Immature natural killer cell (primary cell): ENCODE measurements around the gene NAA10. TPM values are rescaled to one million over a fixed set of nuclear protein-coding genes. Genes with fewer than 3 reads are reported as not detected.

Source experiments
- DNase-seq, 3 donors: peaks; one replicate each; pipeline ENCODE4 v3.0.0; 2022; ENCODE audit warnings: mixed read lengths in 1 of 3
- H3K27ac Mint-ChIP-seq, 6 donors: one replicate each; pipeline ENCODE4 v1.8.0; 2020; ENCODE audit warnings: mixed read lengths in 6 of 6, mild to moderate bottlenecking in 5 of 6, inconsistent platforms in 4 of 6, moderate library complexity in 3 of 6
- H3K27me3 Mint-ChIP-seq, 3 donors: one replicate each; pipeline ENCODE4 v1.8.0; 2020 to 2021; ENCODE audit warnings: low read depth in 3 of 3, mild to moderate bottlenecking in 3 of 3, mixed read lengths in 3 of 3, moderate library complexity in 3 of 3, inconsistent platforms in 1 of 3
- H3K36me3 Mint-ChIP-seq, 3 donors: one replicate each; pipeline ENCODE4 v1.8.0; 2020; ENCODE audit warnings: mixed read lengths in 3 of 3, inconsistent platforms in 2 of 3, mild to moderate bottlenecking in 2 of 3
- H3K4me1 Mint-ChIP-seq, 2 donors: one replicate each; pipeline ENCODE4 v1.8.0; 2020; ENCODE audit warnings: inconsistent platforms in 2 of 2, mild to moderate bottlenecking in 2 of 2, mixed read lengths in 2 of 2, moderate library complexity in 1 of 2
- H3K4me3 Mint-ChIP-seq, 5 donors: one replicate each; pipeline ENCODE4 v1.8.0; 2020; ENCODE audit warnings: mild to moderate bottlenecking in 5 of 5, mixed read lengths in 5 of 5, inconsistent platforms in 3 of 5, moderate library complexity in 3 of 5
- H3K9me3 Mint-ChIP-seq, 6 donors: one replicate each; pipeline ENCODE4 v1.8.0; 2020; ENCODE audit warnings: mild to moderate bottlenecking in 6 of 6, mixed read lengths in 6 of 6, inconsistent platforms in 4 of 6, moderate library complexity in 3 of 6
- polyA plus RNA-seq, 3 donors: library from polyadenylated mRNA; unstranded; fragments of 300-500 nt; fragmentation: Illumina TruSeq; gene quantifications; one replicate each; pipeline ENCODE4 v1.2.3, GENCODE V29; 2021

The NAA10 gene
- polyA plus RNA-seq, 3 donors from 2014 or later: 70.6 to 126 (median 104) TPM

- DNase-seq: peak; percentile 91 to 94 (median 92)
- H3K4me1 Mint-ChIP-seq: peaks cover 52 to 66% of the 10 kb centered on the region in 2 donors
- peak overlapping the region; percentile 98 to 100 (median 100) for H3K27ac Mint-ChIP-seq
- H3K9me3 Mint-ChIP-seq: peaks cover 0 to 2% (median 0%) of the 10 kb centered on the region in 6 donors
- peaks cover 15 to 24% (median 21%) of the 10 kb centered on the region in 3 donors for H3K27me3 Mint-ChIP-seq
- H3K36me3 Mint-ChIP-seq: no peaks in the 10 kb centered on the region
- peak overlapping the region; percentile 98 to 100 (median 100) for H3K4me3 Mint-ChIP-seq
These were observed 36.2 kb upstream of the NAA10 start for GRCh38 chrX:153971124-153971449.

DNA sequence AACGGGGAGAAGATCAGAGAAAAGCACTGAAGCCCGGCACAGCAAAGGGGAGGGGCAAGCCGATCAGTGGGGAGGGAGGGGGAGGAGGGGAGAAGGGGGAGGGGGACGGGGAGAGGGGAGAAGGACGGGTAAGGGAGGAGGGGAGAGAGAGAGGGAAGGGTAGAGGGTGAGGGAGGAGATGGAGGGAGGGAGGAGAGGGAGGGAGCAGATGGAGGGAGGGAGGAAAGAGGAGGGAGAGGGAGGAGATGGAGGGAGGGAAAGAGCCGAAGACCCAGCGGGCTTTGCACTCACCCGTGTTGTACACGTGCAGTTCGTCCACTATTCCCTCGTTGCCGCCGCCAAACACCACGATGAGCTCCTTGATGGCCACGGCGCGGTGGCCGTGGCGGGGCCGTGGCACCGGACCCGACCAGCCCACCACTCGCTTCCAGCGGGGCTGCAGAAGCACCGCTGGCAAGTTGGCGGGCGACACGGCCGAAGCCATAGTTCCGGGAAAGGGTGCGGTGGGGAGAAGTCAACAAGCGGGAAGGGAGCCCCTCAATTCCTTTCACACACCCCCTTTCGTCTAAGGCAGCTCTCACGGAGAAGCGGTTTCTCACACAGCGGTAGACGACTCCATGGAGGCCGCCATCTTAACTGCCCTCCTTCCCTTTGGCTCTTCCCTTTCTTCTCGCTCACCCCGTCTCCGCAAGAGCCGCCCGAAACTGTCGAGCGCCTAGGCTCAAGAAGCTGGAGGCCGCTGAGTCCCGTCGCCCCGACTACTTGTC is 35.7 kb upstream of the NAA10 start:
- peak overlapping the region; percentile 98 to 100 (median 100) for H3K4me3 Mint-ChIP-seq
- H3K27me3 Mint-ChIP-seq: peaks cover 15 to 26% (median 21%) of the 10 kb centered on the region in 3 donors
- H3K36me3 Mint-ChIP-seq: no peaks in the 10 kb centered on the region
- H3K9me3 Mint-ChIP-seq: peaks cover 0 to 2% (median 0%) of the 10 kb centered on the region in 6 donors
- peak overlapping the region; percentile 98 to 100 (median 100) for H3K27ac Mint-ChIP-seq
- H3K4me1 Mint-ChIP-seq: peaks cover 57 to 66% of the 10 kb centered on the region in 2 donors
- DNase-seq: no peak

DNA sequence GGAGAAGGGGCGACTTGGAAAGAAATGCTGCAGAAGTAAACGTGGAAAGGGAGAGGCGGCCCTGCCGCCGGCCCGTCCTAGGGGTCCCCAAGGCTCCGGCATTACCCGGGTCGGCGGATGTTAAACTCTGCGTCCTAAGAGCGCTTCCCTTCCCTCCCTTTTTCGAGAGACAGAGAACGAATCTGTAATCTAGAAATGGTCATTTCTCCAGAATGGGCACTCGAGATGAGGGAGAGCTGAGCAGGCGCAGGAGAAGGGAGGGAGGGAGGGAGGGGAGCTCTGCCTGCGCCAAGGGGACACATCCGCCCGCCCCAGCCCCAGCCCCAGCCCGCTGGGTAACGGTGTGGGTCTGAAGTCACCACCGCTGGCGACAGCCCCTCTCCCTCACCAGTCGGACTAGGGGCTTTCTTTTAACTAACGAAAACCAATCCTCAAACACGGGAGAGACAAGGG is 35.1 kb upstream of the NAA10 start:
- Mint-ChIP-seq H3K27ac (peak overlapping the region; percentile 93 to 100 (median 98)), H3K4me1 (peaks cover 62 to 71% of the 10 kb centered on the region in 2 donors)
- DNase-seq: no peak

GRCh38 chrX:153969125-153969903 is 34.5 kb upstream of the NAA10 start:
- Mint-ChIP-seq H3K27me3 (peaks cover 15 to 26% (median 21%) of the 10 kb centered on the region in 3 donors), H3K4me3 (peak overlapping the region; percentile 82 to 100 (median 98)), H3K36me3 (no peaks in the 10 kb centered on the region), H3K9me3 (no peaks in the 10 kb centered on the region), H3K27ac (peak overlapping the region; percentile 93 to 100 (median 95)), H3K4me1 (peaks cover 58 to 71% of the 10 kb centered on the region in 2 donors)
- no peak for DNase-seq

More for the DNA sequence above, 35.1 kb upstream of the NAA10 start:
- Mint-ChIP-seq H3K36me3 (no peaks in the 10 kb centered on the region), H3K27me3 (peaks cover 15 to 26% (median 21%) of the 10 kb centered on the region in 3 donors), H3K9me3 (peaks cover 0 to 2% (median 0%) of the 10 kb centered on the region in 6 donors), H3K4me3 (peak overlapping the region; percentile 82 to 100 (median 98))

DNA sequence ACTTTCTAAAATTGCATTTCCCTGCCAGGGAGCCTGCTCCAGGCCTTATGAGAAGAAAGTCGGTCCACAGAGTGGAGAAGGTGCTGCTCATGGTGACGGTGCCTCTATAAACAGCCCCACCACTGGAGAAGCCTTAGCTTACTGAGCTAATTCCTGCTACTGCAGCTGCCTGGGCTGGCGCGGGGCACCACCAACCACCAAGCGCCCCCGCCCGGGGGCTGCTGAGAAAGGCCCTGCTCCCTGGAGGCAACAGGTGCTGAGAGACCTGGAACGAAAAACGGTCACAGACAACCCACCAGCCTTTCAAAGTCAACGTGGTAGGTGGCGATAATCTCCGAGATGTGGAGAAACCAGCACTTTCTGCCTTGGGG is 33.9 kb upstream of the NAA10 start:
- Mint-ChIP-seq H3K36me3 (no peaks in the 10 kb centered on the region), H3K27ac (peak overlapping the region; percentile 93 to 100 (median 96)), H3K27me3 (peaks cover 15 to 26% (median 21%) of the 10 kb centered on the region in 3 donors), H3K4me1 (peaks cover 53 to 68% of the 10 kb centered on the region in 2 donors), H3K4me3 (peak overlapping the region; percentile 82 to 100 (median 98)), H3K9me3 (no peaks in the 10 kb centered on the region)
- no peak for DNase-seq

DNA sequence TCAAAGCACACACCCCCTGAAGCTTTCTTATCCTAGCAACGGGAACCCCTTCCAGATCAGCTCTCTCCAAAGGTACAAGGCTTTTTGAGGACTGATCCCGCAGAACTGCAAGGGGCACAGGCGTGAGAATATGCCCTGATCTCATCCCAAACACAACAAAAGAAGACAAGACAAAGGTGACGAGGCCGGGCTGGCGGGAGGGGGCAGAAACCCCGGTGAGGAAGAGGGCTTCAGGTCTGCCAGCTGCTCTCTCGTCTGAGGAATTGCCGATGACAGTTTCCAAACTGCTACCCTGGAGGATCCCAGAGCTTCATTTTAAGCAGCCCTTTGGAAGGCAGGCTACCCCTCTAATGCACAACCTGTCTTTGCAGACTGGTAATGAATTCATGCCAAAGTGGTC is 33.4 kb upstream of the NAA10 start:
- no peaks in the 10 kb centered on the region for H3K9me3 Mint-ChIP-seq
- no peaks in the 10 kb centered on the region for H3K36me3 Mint-ChIP-seq

DNA sequence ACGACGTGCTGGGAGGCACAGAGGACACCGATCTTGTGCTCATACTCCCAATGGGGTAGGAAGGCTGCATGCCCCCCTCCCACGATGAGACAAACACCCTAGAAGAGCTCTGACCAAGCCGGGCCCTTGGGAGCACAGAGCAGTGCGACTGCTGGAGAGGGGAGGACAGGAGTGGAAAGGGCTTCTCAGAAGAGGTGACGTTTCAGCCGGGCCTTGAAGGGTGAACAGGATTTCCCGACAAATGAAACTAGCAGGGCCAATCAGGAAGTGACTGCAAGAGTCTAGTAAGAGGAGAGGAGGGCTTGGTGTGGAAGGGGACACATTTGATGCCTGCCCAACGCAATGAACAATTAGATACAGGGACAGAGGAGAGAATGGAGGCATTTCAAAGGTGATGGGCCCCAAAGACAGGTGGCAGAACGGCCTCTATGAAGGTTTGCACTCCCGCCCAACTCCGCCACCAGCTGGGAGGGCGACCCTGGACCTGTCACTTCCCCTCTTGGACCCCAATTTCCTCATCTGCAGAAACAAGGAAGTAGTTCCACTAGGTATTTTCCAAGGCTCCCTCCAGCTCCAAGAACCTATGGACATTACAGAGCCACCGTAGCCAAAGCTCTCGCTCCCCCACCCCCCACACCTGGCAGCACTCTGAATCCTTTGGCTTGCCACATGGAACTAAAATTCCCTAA is 32.8 kb upstream of the NAA10 start:
- DNase-seq: peak in 2 of 3 donors; percentile 39 to 49
- H3K27me3 Mint-ChIP-seq: peaks cover 15 to 18% (median 16%) of the 10 kb centered on the region in 3 donors
- peak overlapping the region; percentile 93 to 100 (median 96) for H3K27ac Mint-ChIP-seq
- H3K36me3 Mint-ChIP-seq: peaks cover 0 to 1% (median 0%) of the 10 kb centered on the region in 3 donors
- no peaks in the 10 kb centered on the region for H3K9me3 Mint-ChIP-seq
- peak overlapping the region; percentile 82 to 100 (median 98) for H3K4me3 Mint-ChIP-seq
- peaks cover 46 to 58% of the 10 kb centered on the region in 2 donors for H3K4me1 Mint-ChIP-seq

More for the DNA sequence above, 33.4 kb upstream of the NAA10 start:
- Mint-ChIP-seq H3K4me3 (peak overlapping the region; percentile 82 to 100 (median 98)), H3K27me3 (peaks cover 15 to 22% (median 21%) of the 10 kb centered on the region in 3 donors), H3K27ac (peak overlapping the region; percentile 93 to 100 (median 96)), H3K4me1 (peaks cover 50 to 63% of the 10 kb centered on the region in 2 donors)
- DNase-seq: no peak

- DNase-seq: no peak
- Mint-ChIP-seq H3K36me3 (peaks cover 0 to 4% (median 0%) of the 10 kb centered on the region in 3 donors), H3K27ac (peak overlapping the region; percentile 93 to 100 (median 96)), H3K9me3 (no peaks in the 10 kb centered on the region), H3K27me3 (peaks cover 13 to 14% (median 14%) of the 10 kb centered on the region in 3 donors), H3K4me3 (peak overlapping the region; percentile 82 to 100 (median 98)), H3K4me1 (peaks cover 46 to 58% of the 10 kb centered on the region in 2 donors)
These were observed 32.2 kb upstream of the NAA10 start for GRCh38 chrX:153966841-153967535.

- Mint-ChIP-seq H3K27ac (peak overlapping the region; percentile 93 to 100 (median 96)), H3K4me1 (peaks cover 46 to 58% of the 10 kb centered on the region in 2 donors), H3K9me3 (no peaks in the 10 kb centered on the region), H3K27me3 (peaks cover 9 to 10% (median 9%) of the 10 kb centered on the region in 3 donors), H3K4me3 (peak overlapping the region; percentile 44 to 100 (median 98)), H3K36me3 (peaks cover 0 to 8% (median 0%) of the 10 kb centered on the region in 3 donors)
- DNase-seq: no peak
These were observed 31.4 kb upstream of the NAA10 start for GRCh38 chrX:153966283-153966688.

- Mint-ChIP-seq H3K36me3 (peaks cover 0 to 16% (median 0%) of the 10 kb centered on the region in 3 donors), H3K27ac (peak overlapping the region in 5 of 6 donors; percentile 40 to 97 (median 68)), H3K4me1 (peaks cover 46 to 58% of the 10 kb centered on the region in 2 donors), H3K27me3 (peaks cover 2 to 5% (median 4%) of the 10 kb centered on the region in 3 donors), H3K4me3 (no peak overlapping the region), H3K9me3 (no peaks in the 10 kb centered on the region)
- no peak for DNase-seq
These were observed 30.6 kb upstream of the NAA10 start for GRCh38 chrX:153965406-153965805.

- no peak for DNase-seq
- Mint-ChIP-seq H3K4me3 (no peak overlapping the region), H3K36me3 (peaks cover 0 to 24% (median 0%) of the 10 kb centered on the region in 3 donors), H3K27ac (peak overlapping the region in 1 of 6 donors; percentile 96), H3K4me1 (peaks cover 41 to 50% of the 10 kb centered on the region in 2 donors), H3K9me3 (no peaks in the 10 kb centered on the region), H3K27me3 (peaks cover 0 to 5% (median 4%) of the 10 kb centered on the region in 3 donors)
These were observed 29.3 kb upstream of the NAA10 start for GRCh38 chrX:153964105-153964504.

- Mint-ChIP-seq H3K4me1 (peaks cover 35 to 45% of the 10 kb centered on the region in 2 donors), H3K9me3 (no peaks in the 10 kb centered on the region), H3K27ac (no peak overlapping the region), H3K27me3 (peaks cover 0 to 4% (median 2%) of the 10 kb centered on the region in 3 donors), H3K4me3 (no peak overlapping the region), H3K36me3 (peaks cover 0 to 26% (median 0%) of the 10 kb centered on the region in 3 donors)
- no peak for DNase-seq
These were observed 28.7 kb upstream of the NAA10 start for GRCh38 chrX:153963546-153963945.
